ENCODE data around the gene ACADVL.
"Not testable (repeated sequence)": the region's sequence is repeated elsewhere in the genome, so short reads cannot be mapped to it uniquely, and the experiment has no call there.

Gene ACADVL

GRCh38 chr17:7235693-7236665, 16.2 kb downstream of the ACADVL start:
- no peak for DNase-seq

GRCh38 chr17:7236808-7237207, 17.1 kb downstream of the ACADVL start:
- DNase-seq: no peak

- no peak for DNase-seq
Measured at GRCh38 chr17:7237266-7237760, 17.6 kb downstream of the ACADVL start.

GRCh38 chr17:7237761-7238419, 18.2 kb downstream of the ACADVL start:
- DNase-seq: no peak

- DNase-seq: no peak
Measured at GRCh38 chr17:7238420-7239090, 18.8 kb downstream of the ACADVL start.

- peak; percentile 97 for DNase-seq
Measured at GRCh38 chr17:7239091-7240027, 19.6 kb downstream of the ACADVL start, which contains the start of gene PHF23. Gene PHF23, minus strand, starts transcription at chr17:7239457. Its CDS starts 178 bp downstream, at chr17:7239279.

- DNase-seq: no peak
Measured at GRCh38 chr17:7240375-7240774, 20.6 kb downstream of the ACADVL start.

GRCh38 chr17:7241090-7241733, 21.5 kb downstream of the ACADVL start:
- no peak for DNase-seq

GRCh38 chr17:7241783-7242716, 22.3 kb downstream of the ACADVL start, which contains the start of gene GABARAP:
Gene GABARAP, minus strand, starts transcription at chr17:7242449. Its CDS starts 119 bp downstream, at chr17:7242330.
- peak; percentile 75 for DNase-seq

GRCh38 chr17:7242717-7243452, 23.1 kb downstream of the ACADVL start:
- peak; percentile 73 for DNase-seq

- DNase-seq: no peak
Measured at GRCh38 chr17:7243453-7243729, 23.7 kb downstream of the ACADVL start.

- not testable (repeated sequence) for DNase-seq
Measured at GRCh38 chr17:7243838-7244237, 24.1 kb downstream of the ACADVL start.

- DNase-seq: no peak
Measured at GRCh38 chr17:7246779-7247178, 27.0 kb downstream of the ACADVL start.

- DNase-seq: no peak
Measured at GRCh38 chr17:7248796-7249195, 29.1 kb downstream of the ACADVL start.

- no peak for DNase-seq
Measured at GRCh38 chr17:7249214-7249613, 29.5 kb downstream of the ACADVL start.

- DNase-seq: no peak
Measured at GRCh38 chr17:7249830-7250229, 30.1 kb downstream of the ACADVL start.

GRCh38 chr17:7250695-7251627, 31.2 kb downstream of the ACADVL start:
- DNase-seq: no peak

- peak; percentile 93 for DNase-seq
Measured at GRCh38 chr17:7251661-7252175, 32.0 kb downstream of the ACADVL start, which contains the start of gene CTDNEP1. Gene CTDNEP1, minus strand, starts transcription at chr17:7251734. Its CDS starts 438 bp downstream, at chr17:7251296.
